MM.1S (cell line): Measurements from ENCODE around the gene NMNAT2.

Source experiments
- DNase-seq: peaks from one replicate; pipeline ENCODE4 v3.0.0-alpha.2; 2015
- H2AFZ ChIP-seq: fragments of 300-600 bp; sonication (generic); 2 replicates; pipeline ENCODE4 v1.6.0; 2016; ENCODE audit warnings: antibody characterized with exemption, low read length
- H3F3A ChIP-seq: fragments of 300-600 bp; sonication (generic); 2 replicates; pipeline ENCODE4 v1.6.1; 2016; ENCODE audit warnings: mild to moderate bottlenecking, antibody characterized with exemption, low read length, moderate library complexity, mixed read lengths; ENCODE audit not compliant: insufficient read depth
- H3K27ac ChIP-seq: fragments of 300-600 bp; sonication (generic); 2 replicates; pipeline ENCODE4 v1.5.1; 2016; ENCODE audit warnings: mild to moderate bottlenecking, low read length
- H3K27me3 ChIP-seq: fragments of 300-600 bp; sonication (generic); replicated peaks from 2 replicates; pipeline ENCODE4 v1.6.0; 2016; ENCODE audit warnings: low read length; ENCODE audit not compliant: insufficient read depth
- H3K36me3 ChIP-seq: fragments of 300-600 bp; sonication (generic); replicated peaks from 2 replicates; pipeline ENCODE4 v1.6.1; 2016; ENCODE audit warnings: mild to moderate bottlenecking, low read length, mixed read lengths; ENCODE audit not compliant: insufficient read depth
- H3K4me1 ChIP-seq: fragments of 300-600 bp; sonication (generic); 2 replicates; pipeline ENCODE4 v1.6.1; 2016; ENCODE audit warnings: low read length, mixed read lengths
- H3K4me2 ChIP-seq: fragments of 300-600 bp; sonication (generic); 2 replicates; pipeline ENCODE4 v1.6.0; 2016; ENCODE audit warnings: low read depth, low read length
- H3K4me3 ChIP-seq: fragments of 300-600 bp; sonication (generic); 2 replicates; pipeline ENCODE4 v1.5.1; 2016; ENCODE audit warnings: low read length, mixed read lengths
- H3K79me2 ChIP-seq: fragments of 300-600 bp; sonication (generic); 2 replicates; pipeline ENCODE4 v1.6.1; 2016; ENCODE audit warnings: mixed run types, low read length, mixed read lengths
- H3K9ac ChIP-seq: fragments of 300-600 bp; sonication (generic); 2 replicates; pipeline ENCODE4 v1.6.1; 2016; ENCODE audit warnings: low read length, mixed read lengths
- H3K9me2 ChIP-seq: fragments of 300-600 bp; sonication (generic); replicated peaks from 2 replicates; pipeline ENCODE4 v1.6.1; 2016; ENCODE audit warnings: mild to moderate bottlenecking, low read length, mixed read lengths; ENCODE audit not compliant: insufficient read depth
- H3K9me3 ChIP-seq: fragments of 300-600 bp; sonication (generic); replicated peaks from 2 replicates; pipeline ENCODE4 v1.6.1; 2016; ENCODE audit warnings: mild to moderate bottlenecking, low read length, mixed read lengths; ENCODE audit not compliant: insufficient read depth
- H4K20me1 ChIP-seq: fragments of 300-600 bp; sonication (generic); 2 replicates; pipeline ENCODE4 v1.6.1; 2016; ENCODE audit warnings: mild to moderate bottlenecking, low read length, moderate library complexity, mixed read lengths; ENCODE audit not compliant: insufficient read depth
- EZH2 ChIP-seq: fragments of 300-600 bp; sonication (generic); optimal IDR thresholded peaks from 2 replicates; pipeline ENCODE3; 2017; ENCODE audit warnings: low read depth, mild to moderate bottlenecking, antibody characterized with exemption, low read length, mixed read lengths
- EZH2phosphoT487 ChIP-seq: fragments of 300-600 bp; sonication (generic); IDR thresholded peaks from 2 replicates; pipeline ENCODE4 v1.6.1; 2018; ENCODE audit warnings: antibody characterized with exemption, low read length
- TF ChIP-seq, protein P1 (sequence below): fragments of 300-600 bp; sonication (generic); IDR thresholded peaks from 2 replicates; pipeline ENCODE4 v1.5.1; 2016; ENCODE audit warnings: antibody characterized with exemption, low read length, mixed read lengths

The NMNAT2 gene

DNA sequence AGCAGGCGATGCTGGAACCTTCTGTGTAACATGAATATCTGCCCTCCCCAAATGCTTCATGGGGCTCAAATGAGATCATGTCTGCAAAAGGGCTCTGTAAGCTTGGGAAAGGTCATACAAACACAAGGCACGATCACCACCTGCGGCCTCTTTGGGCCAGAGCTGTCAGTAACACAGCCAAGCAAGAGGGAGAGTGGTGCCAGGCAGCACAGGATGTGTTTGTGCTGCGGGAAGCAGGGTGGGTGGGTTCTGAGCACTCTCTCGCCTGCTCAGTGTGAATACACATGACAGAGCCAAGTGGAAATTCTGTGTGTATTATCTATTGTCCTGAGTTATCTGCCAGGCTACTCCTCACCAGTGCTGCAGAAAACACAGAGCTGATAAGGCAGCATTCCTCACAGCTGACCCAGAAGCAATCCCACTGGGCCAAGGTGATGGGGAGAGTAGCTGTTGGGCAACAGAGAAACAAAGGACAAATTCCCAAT is 130.9 kb downstream of the NMNAT2 start:
- Histone ChIP-seq H3K9me2 (no peaks in the 10 kb centered on the region), H3K9ac (no peak overlapping the region), H3K9me3 (no peaks in the 10 kb centered on the region), H3K79me2 (no peaks in the 10 kb centered on the region), H3K4me1 (no peaks in the 10 kb centered on the region), H3K27me3 (no peaks in the 10 kb centered on the region), H3K36me3 (no peaks in the 10 kb centered on the region), H3F3A (no peaks in the 10 kb centered on the region), H3K4me2 (no peak overlapping the region), H3K27ac (no peak overlapping the region), H4K20me1 (no peaks in the 10 kb centered on the region), H2AFZ (no peak overlapping the region), H3K4me3 (no peak overlapping the region)
- DNase-seq = no peak
- TF ChIP-seq, protein P1, sequence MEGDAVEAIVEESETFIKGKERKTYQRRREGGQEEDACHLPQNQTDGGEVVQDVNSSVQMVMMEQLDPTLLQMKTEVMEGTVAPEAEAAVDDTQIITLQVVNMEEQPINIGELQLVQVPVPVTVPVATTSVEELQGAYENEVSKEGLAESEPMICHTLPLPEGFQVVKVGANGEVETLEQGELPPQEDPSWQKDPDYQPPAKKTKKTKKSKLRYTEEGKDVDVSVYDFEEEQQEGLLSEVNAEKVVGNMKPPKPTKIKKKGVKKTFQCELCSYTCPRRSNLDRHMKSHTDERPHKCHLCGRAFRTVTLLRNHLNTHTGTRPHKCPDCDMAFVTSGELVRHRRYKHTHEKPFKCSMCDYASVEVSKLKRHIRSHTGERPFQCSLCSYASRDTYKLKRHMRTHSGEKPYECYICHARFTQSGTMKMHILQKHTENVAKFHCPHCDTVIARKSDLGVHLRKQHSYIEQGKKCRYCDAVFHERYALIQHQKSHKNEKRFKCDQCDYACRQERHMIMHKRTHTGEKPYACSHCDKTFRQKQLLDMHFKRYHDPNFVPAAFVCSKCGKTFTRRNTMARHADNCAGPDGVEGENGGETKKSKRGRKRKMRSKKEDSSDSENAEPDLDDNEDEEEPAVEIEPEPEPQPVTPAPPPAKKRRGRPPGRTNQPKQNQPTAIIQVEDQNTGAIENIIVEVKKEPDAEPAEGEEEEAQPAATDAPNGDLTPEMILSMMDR = no peak
- TF ChIP-seq EZH2 = no peak
- no peak for TF ChIP-seq EZH2phosphoT487

DNA sequence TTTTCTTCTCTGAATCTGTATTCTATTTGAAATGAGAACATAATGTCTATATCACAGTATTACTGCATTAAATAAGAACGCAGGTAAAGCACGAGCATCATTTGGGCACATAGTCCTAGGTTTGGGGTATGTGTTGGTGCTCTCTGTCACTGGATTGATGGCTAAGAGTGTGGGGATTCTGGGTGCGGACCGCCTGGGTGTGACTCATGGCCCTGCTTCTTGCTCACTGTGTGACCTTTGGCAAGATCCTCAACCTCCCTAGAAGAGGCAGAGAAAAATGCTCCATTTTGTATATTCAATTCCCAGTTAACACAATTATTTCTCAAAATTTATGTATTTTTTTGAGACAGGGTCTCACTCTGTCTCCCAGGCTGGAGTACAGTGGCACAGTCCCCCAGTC is 132.4 kb downstream of the NMNAT2 start:
- Histone ChIP-seq H3K27me3 (no peaks in the 10 kb centered on the region), H4K20me1 (no peaks in the 10 kb centered on the region), H3K4me2 (no peak overlapping the region), H3F3A (no peaks in the 10 kb centered on the region), H3K27ac (no peak overlapping the region), H3K79me2 (no peaks in the 10 kb centered on the region), H3K9me2 (no peaks in the 10 kb centered on the region), H3K4me1 (no peaks in the 10 kb centered on the region), H3K9me3 (no peaks in the 10 kb centered on the region), H3K4me3 (no peak overlapping the region), H2AFZ (no peak overlapping the region), H3K36me3 (no peaks in the 10 kb centered on the region), H3K9ac (no peak overlapping the region)
- TF ChIP-seq EZH2phosphoT487 = no peak
- no peak for DNase-seq

DNA sequence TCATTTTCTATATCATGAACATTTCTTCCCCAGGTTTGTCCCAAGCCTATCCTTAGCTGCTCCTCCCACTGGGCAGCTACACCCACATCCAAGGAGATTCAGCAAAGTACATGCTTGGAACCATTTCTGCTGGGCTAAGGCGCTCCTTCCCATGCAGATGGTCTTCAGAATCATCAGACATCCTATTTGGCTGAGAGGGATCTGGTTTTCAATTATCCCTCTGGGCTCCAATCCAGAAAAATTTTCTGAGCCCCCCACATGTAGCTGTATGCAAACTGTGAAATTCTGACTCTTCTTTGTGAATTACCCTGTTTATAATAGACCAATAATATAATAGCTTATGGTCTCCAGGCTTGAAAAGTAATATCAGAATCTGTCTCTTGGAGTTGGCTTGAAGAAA is 132.9 kb downstream of the NMNAT2 start:
- H3K9ac ChIP-seq = no peak overlapping the region
- no peak overlapping the region for H3K4me2 ChIP-seq
- H3K9me2 ChIP-seq = no peaks in the 10 kb centered on the region
- H2AFZ ChIP-seq = no peak overlapping the region
- no peaks in the 10 kb centered on the region for H3K27me3 ChIP-seq
- no peak for DNase-seq
- H4K20me1 ChIP-seq = no peaks in the 10 kb centered on the region
- no peaks in the 10 kb centered on the region for H3K9me3 ChIP-seq
- TF ChIP-seq, protein P1 = no peak
- TF ChIP-seq EZH2phosphoT487 (no peak), EZH2 (no peak)
- no peaks in the 10 kb centered on the region for H3K79me2 ChIP-seq
- no peaks in the 10 kb centered on the region for H3F3A ChIP-seq
- H3K36me3 ChIP-seq = no peaks in the 10 kb centered on the region
- H3K27ac ChIP-seq = no peak overlapping the region
- no peaks in the 10 kb centered on the region for H3K4me1 ChIP-seq
- H3K4me3 ChIP-seq = no peak overlapping the region

DNA sequence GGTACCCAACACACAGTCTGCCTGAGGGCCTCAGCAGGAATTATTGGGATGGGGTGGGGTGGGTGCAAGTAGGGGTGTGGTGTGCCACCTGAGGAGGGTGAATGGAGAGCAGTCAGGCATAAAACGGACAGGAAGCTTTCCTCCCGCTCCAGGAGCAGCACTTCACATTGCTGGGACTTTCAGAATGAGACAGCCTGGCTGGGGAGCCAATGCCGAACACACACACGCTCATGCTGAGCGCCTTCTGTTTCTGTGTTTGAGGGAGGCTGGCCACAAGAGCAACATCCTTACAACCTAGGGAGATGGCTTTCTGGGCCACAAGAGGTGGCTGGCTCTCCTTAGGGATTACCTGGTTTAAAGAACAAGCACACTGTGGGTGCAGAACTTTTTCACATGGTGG is 134.1 kb downstream of the NMNAT2 start:
- TF ChIP-seq, protein P1 = no peak
- TF ChIP-seq EZH2 (no peak), EZH2phosphoT487 (no peak)
- Histone ChIP-seq H3K79me2 (no peaks in the 10 kb centered on the region), H3K36me3 (no peaks in the 10 kb centered on the region), H3K9me2 (no peaks in the 10 kb centered on the region), H3K4me2 (no peak overlapping the region), H3K9ac (no peak overlapping the region), H3K9me3 (no peaks in the 10 kb centered on the region), H3K4me3 (no peak overlapping the region), H3K4me1 (no peaks in the 10 kb centered on the region), H3F3A (no peaks in the 10 kb centered on the region), H4K20me1 (no peaks in the 10 kb centered on the region), H2AFZ (no peak overlapping the region), H3K27ac (no peak overlapping the region), H3K27me3 (no peaks in the 10 kb centered on the region)
- no peak for DNase-seq
